Caco-2 (cell line): ENCODE measurements around the gene M6PR. TPM values are rescaled to one million over a fixed set of nuclear protein-coding genes. Genes with fewer than 3 reads are reported as not detected.

ENCODE experiments used
- BruUV-seq: library from RNA; stranded (reverse); fragments of 400-500 nt; replicated peaks from 2 replicates; lab custom pipeline; 2021; lab: Mats Ljungman, UMichigan
- CTCF ChIA-PET: fragments of 300-600 bp; sonication (Branson Sonifier 250); formaldehyde crosslinking; loops from one replicate; lab custom pipeline; 2022; ENCODE audit warnings: antibody characterized with exemption; lab: Charles Lee
- POLR2A ChIA-PET: fragments of 300-600 bp; sonication (Branson Sonifier 250); formaldehyde crosslinking; loops from one replicate; lab custom pipeline; 2022; ENCODE audit warnings: antibody characterized with exemption; lab: Charles Lee
- DNase-seq, 2 experiments: peaks; one replicate each; pipeline versions ENCODE4 v3.0.0 to v3.0.0-alpha.2; 2020 to 2022
- H3K27me3 ChIP-seq: replicated peaks from 2 replicates; pipeline ENCODE4 v1.6.0; 2011; ENCODE audit warnings: low read length; ENCODE audit not compliant: control insufficient read depth, insufficient read depth
- H3K36me3 ChIP-seq: 2 replicates; pipeline ENCODE4 v1.5.1; 2011; ENCODE audit warnings: low read length; ENCODE audit not compliant: control insufficient read depth, insufficient read depth
- H3K4me1 ChIP-seq: fragments of 250-450 bp; sonication (Bioruptor Pico); 2 replicates; pipeline ENCODE4 v1.5.1; 2020; ENCODE audit warnings: mild to moderate bottlenecking
- H3K4me3 ChIP-seq: 2 replicates; pipeline ENCODE4 v1.5.1; 2011; ENCODE audit warnings: low read depth, mild to moderate bottlenecking, control low read depth, low read length
- H3K9me3 ChIP-seq: fragments of 250-450 bp; sonication (Bioruptor Pico); 2 replicates; pipeline ENCODE4 v1.5.1; 2020; ENCODE audit warnings: mild to moderate bottlenecking, moderate library complexity
- H3K27ac Mint-ChIP-seq: one replicate; pipeline ENCODE4 v1.8.0; 2022; ENCODE audit warnings: mixed read lengths; ENCODE audit not compliant: unreplicated experiment
- H3K27me3 Mint-ChIP-seq: one replicate; pipeline ENCODE4 v1.8.0; 2022; ENCODE audit warnings: mixed read lengths; ENCODE audit not compliant: insufficient read depth, unreplicated experiment
- H3K36me3 Mint-ChIP-seq: one replicate; pipeline ENCODE4 v1.8.0; 2022; ENCODE audit warnings: mild to moderate bottlenecking, mixed read lengths; ENCODE audit not compliant: insufficient read depth, unreplicated experiment
- H3K4me1 Mint-ChIP-seq: one replicate; pipeline ENCODE4 v1.8.0; 2022; ENCODE audit warnings: low read depth, mixed read lengths; ENCODE audit not compliant: unreplicated experiment
- H3K4me3 Mint-ChIP-seq: one replicate; pipeline ENCODE4 v1.8.0; 2022; ENCODE audit warnings: mild to moderate bottlenecking, moderate library complexity, mixed read lengths; ENCODE audit not compliant: unreplicated experiment
- H3K9me3 Mint-ChIP-seq: one replicate; pipeline ENCODE4 v1.8.0; 2022; ENCODE audit warnings: mixed read lengths; ENCODE audit not compliant: unreplicated experiment
- CTCF ChIP-seq, 2 experiments: fragments of 200-600 bp in 1 of 2; IDR thresholded peaks; 1 replicate in 1 of 2; 2 replicates in 1 of 2; pipeline versions ENCODE4 v1.5.1 to v1.8.0; 2011 to 2022; ENCODE audit warnings: antibody characterized with exemption in 1 of 2, control low read depth in 1 of 2, inconsistent platforms in 1 of 2, low read depth in 1 of 2, low read length in 1 of 2, mild to moderate bottlenecking in 1 of 2, moderate library complexity in 1 of 2; ENCODE audit not compliant: insufficient read depth in 1 of 2, severe bottlenecking in 1 of 2, unreplicated experiment in 1 of 2
- intact Hi-C: fragments of 100-400 bp; cut with micrococcal nuclease; formaldehyde crosslinking; loops from one replicate; pipeline ENCODE4 v1.10.0; 2022; ENCODE audit not compliant: unreplicated experiment
- total RNA-seq: library from RNA; stranded (reverse); gene quantifications from 2 replicates; pipeline ENCODE4 v1.2.3, GENCODE V29; 2022

Gene M6PR
- total RNA-seq, 1 experiment from 2014 or later = 310 TPM

GRCh38 chr12:8995021-8995775, 45.8 kb upstream of the M6PR start:
- Mint-ChIP-seq H3K9me3 (no peaks in the 10 kb centered on the region), H3K27ac (no peak overlapping the region), H3K4me3 (no peak overlapping the region), H3K36me3 (no peaks in the 10 kb centered on the region), H3K27me3 (peaks cover 4% of the 10 kb centered on the region), H3K4me1 (no peaks in the 10 kb centered on the region)
- ChIA-PET CTCF (no interaction called here), POLR2A (no interaction called here)
- TF ChIP-seq CTCF (IDR thresholded peaks at IDR 0.05; ENCODE audit: insufficient read depth in 1 of 2, low read depth in 1 of 2, low read length in 1 of 2, severe bottlenecking in 1 of 2, unreplicated experiment in 1 of 2) = no peak
- no peaks in the 10 kb centered on the region for H3K27me3 ChIP-seq
- no TSS peak for BruUV-seq
- H3K4me1 ChIP-seq = no peaks in the 10 kb centered on the region
- H3K4me3 ChIP-seq = no peak overlapping the region
- H3K9me3 ChIP-seq = no peaks in the 10 kb centered on the region
- no peak for DNase-seq
- intact Hi-C loops = no loop called here
- no peaks in the 10 kb centered on the region for H3K36me3 ChIP-seq

- CTCF ChIA-PET = no interaction called here
- no peak overlapping the region for H3K4me3 Mint-ChIP-seq
Observed at GRCh38 chr12:8993827-8994226, 44.4 kb upstream of the M6PR start.

More at GRCh38 chr12:8993827-8994226, 44.4 kb upstream of the M6PR start:
- no peaks in the 10 kb centered on the region for H3K4me1 ChIP-seq
- Mint-ChIP-seq H3K4me1 (no peaks in the 10 kb centered on the region), H3K27me3 (no peaks in the 10 kb centered on the region), H3K27ac (no peak overlapping the region), H3K9me3 (no peaks in the 10 kb centered on the region), H3K36me3 (no peaks in the 10 kb centered on the region)
- no peak for DNase-seq
- no peaks in the 10 kb centered on the region for H3K27me3 ChIP-seq
- no peak for TF ChIP-seq CTCF (IDR thresholded peaks at IDR 0.05; ENCODE audit: insufficient read depth in 1 of 2, low read depth in 1 of 2, low read length in 1 of 2, severe bottlenecking in 1 of 2, unreplicated experiment in 1 of 2)
- POLR2A ChIA-PET = no interaction called here
- no TSS peak for BruUV-seq
- H3K4me3 ChIP-seq = no peak overlapping the region
- intact Hi-C loops = no loop called here
- H3K9me3 ChIP-seq = no peaks in the 10 kb centered on the region
- no peaks in the 10 kb centered on the region for H3K36me3 ChIP-seq
